ENCODE measurements around the gene ATXN10. TPM values are rescaled to one million over a fixed set of nuclear protein-coding genes. Genes with fewer than 3 reads are reported as not detected.

The ATXN10 gene
- total and polyA plus RNA-seq, 11 donors, result 55.0 to 192 (median 149) TPM

DNA sequence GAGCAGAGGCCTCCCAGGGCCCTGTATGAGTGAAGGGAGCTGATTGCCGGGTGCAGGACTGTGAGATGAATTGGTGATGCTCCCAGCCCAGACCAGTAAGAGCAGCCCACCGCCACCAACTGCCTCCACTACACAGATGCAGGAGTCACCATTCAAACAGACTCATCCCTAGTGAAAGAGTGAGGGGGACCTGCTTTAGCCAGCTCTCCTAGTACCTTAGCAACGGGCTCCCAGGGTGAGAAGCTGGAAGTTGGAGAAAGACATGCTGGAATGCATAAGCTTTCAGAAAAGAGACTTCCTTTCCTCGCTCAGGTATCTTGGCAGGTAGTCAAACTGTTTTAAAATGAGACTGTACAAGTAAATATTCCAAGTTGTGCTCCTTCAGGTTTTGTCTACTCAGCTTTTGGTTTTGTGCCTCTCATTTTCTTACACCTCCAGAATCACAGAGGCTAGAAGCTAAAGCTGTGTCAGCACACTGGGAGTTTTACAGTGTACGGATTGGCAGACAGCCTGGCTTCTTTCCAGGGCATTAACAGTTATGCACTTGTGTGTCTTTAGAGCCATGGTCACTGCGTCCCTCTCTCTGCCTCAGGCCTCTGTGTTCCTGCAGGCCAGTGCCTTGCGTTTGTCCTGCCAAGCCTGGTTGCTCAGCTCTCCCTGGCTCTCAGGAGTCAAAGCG, 146.2 kb downstream of the ATXN10 start:
- intact Hi-C loops (cut with DNase I), result no loop called here
- Histone ChIP-seq H3K36me3 (peaks cover 0 to 48% (median 18%) of the 10 kb centered on the region in 9 donors), H3K27ac (peak overlapping the region in 2 of 12 donors; percentile 10 to 56), H3K4me1 (peaks cover 0 to 11% (median 0%) of the 10 kb centered on the region in 12 donors), H3K4me3 (no peak overlapping the region), H3K9me3 (no peaks in the 10 kb centered on the region), H3K27me3 (no peaks in the 10 kb centered on the region)
- TF ChIP-seq, protein P1, sequence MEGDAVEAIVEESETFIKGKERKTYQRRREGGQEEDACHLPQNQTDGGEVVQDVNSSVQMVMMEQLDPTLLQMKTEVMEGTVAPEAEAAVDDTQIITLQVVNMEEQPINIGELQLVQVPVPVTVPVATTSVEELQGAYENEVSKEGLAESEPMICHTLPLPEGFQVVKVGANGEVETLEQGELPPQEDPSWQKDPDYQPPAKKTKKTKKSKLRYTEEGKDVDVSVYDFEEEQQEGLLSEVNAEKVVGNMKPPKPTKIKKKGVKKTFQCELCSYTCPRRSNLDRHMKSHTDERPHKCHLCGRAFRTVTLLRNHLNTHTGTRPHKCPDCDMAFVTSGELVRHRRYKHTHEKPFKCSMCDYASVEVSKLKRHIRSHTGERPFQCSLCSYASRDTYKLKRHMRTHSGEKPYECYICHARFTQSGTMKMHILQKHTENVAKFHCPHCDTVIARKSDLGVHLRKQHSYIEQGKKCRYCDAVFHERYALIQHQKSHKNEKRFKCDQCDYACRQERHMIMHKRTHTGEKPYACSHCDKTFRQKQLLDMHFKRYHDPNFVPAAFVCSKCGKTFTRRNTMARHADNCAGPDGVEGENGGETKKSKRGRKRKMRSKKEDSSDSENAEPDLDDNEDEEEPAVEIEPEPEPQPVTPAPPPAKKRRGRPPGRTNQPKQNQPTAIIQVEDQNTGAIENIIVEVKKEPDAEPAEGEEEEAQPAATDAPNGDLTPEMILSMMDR (IDR thresholded peaks at IDR 0.05), result no peak
- TF ChIP-seq POLR2A (IDR thresholded peaks at IDR 0.05), result no peak
- peak; percentile 93 to 97 (median 94) for ATAC-seq
- WGBS, 4 donors, result 66 to 75% (median 70%) methylated on average over 8 of the region's 8 CpGs
- peak in 4 of 5 donors; percentile 44 to 75 (median 58) for DNase-seq

DNA sequence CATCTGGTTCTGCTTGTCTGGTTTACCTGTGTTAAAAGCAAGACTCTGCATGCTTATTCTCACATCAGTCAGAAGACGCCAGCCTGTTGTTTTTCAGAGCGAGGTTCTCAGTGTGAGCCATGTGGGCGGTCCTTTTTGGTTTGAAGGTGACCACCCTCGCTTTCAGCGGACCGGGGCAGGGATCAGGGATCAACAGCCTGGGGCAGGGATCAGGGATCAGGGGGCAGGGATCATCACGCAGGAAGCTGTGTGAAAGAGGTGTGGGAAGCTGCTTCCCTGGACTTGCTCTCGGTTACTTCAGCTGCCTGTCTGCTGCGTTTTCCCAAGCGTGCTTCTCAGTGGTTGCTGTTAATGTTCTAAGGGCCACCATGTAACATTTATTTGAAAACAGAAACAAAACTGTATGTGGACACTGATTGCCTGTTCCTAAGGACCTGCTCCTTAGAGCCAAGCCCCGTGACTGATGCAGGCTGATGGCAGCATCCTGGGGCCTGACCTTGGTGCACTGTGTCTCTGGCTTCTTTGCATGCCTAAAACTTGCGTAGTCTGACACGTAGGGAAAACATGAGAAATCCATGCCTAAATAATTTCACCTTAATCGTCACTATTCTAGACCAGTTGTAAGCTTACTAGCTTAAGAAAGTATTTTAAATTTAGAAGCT, 146.9 kb downstream of the ATXN10 start:
- WGBS, 4 donors, result 82 to 91% (median 89%) methylated on average over 14 of the region's 14 CpGs
- ATAC-seq, result peak in 1 of 4 donors; percentile 32

DNA sequence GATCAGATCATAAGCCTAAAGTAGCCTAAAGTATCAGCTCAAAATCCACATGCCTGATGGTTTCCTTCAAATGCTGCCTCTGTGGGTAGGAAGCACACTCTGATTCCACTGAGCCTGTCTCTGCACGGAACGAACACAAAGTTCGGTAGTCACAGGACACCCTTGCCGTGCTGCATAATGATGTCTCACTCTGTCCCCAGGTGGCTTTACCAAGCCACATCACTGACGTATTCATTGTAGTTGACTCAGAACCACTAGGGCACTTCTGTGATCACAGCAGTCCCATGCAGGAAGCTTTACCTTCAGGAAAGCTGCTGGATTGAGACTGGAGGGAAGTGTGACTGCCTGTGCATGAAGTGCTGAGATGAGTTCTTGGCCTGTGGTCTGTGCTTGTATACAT, 147.7 kb downstream of the ATXN10 start:
- Histone ChIP-seq H3K36me3 (peaks cover 0 to 39% (median 16%) of the 10 kb centered on the region in 9 donors), H3K27me3 (no peaks in the 10 kb centered on the region), H3K4me1 (peaks cover 0 to 11% (median 0%) of the 10 kb centered on the region in 12 donors), H3K27ac (no peak overlapping the region), H3K4me3 (no peak overlapping the region), H3K9me3 (no peaks in the 10 kb centered on the region)
- intact Hi-C loops (cut with DNase I), result no loop called here
- DNase-seq, result no peak
- TF ChIP-seq POLR2A (IDR thresholded peaks at IDR 0.05), result no peak
- TF ChIP-seq, protein P1 (IDR thresholded peaks at IDR 0.05), result no peak
- 89 to 97% (median 95%) methylated on average over 5 of the region's 5 CpGs for WGBS, 4 donors
- no peak for ATAC-seq

More for the DNA sequence above, 146.9 kb downstream of the ATXN10 start:
- Histone ChIP-seq H3K36me3 (peaks cover 0 to 46% (median 18%) of the 10 kb centered on the region in 9 donors), H3K9me3 (no peaks in the 10 kb centered on the region), H3K27ac (peak overlapping the region in 2 of 12 donors; percentile 10 to 56), H3K4me3 (no peak overlapping the region), H3K27me3 (no peaks in the 10 kb centered on the region), H3K4me1 (peaks cover 0 to 11% (median 0%) of the 10 kb centered on the region in 12 donors)
- no peak for DNase-seq
- TF ChIP-seq, protein P1 (IDR thresholded peaks at IDR 0.05), result no peak
- TF ChIP-seq POLR2A (IDR thresholded peaks at IDR 0.05), result no peak
- intact Hi-C loops (cut with DNase I), result no loop called here

DNA sequence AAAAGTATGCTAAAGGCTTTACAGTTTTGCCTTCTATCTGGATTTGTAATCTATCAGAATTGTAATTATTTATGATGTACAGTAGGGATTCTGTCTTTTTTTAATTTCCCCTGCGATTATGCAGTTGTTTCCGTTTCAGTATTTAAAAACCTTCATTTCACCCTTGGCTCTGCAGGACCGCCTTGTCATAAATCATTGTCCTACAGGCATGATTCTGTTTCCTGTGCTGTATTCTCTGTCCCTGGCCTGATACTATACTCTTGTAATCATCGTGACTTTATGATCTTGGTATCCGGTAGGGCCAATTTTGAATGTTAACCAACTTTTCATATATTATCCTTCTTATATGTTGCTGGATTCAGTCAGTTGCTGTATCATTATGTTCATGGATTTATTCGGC, 151.7 kb downstream of the ATXN10 start:
- TF ChIP-seq, protein P1 (IDR thresholded peaks at IDR 0.05), result no peak
- no peak for TF ChIP-seq POLR2A (IDR thresholded peaks at IDR 0.05)
- DNase-seq (no peak), ATAC-seq (no peak)
- Histone ChIP-seq H3K27ac (no peak overlapping the region), H3K9me3 (no peaks in the 10 kb centered on the region), H3K4me1 (peaks cover 0 to 7% (median 0%) of the 10 kb centered on the region in 12 donors), H3K4me3 (no peak overlapping the region), H3K36me3 (peaks cover 0 to 24% (median 0%) of the 10 kb centered on the region in 9 donors), H3K27me3 (no peaks in the 10 kb centered on the region)
- intact Hi-C loops (cut with DNase I), result no loop called here
- WGBS, 4 donors, result 86 to 92% (median 90%) methylated on average over 6 of the region's 6 CpGs
